ENCODE measurements around the gene RAB3IP. TPM values are rescaled to one million over a fixed set of nuclear protein-coding genes. Genes with fewer than 3 reads are reported as not detected.
"Not testable (repeated sequence)": the region's sequence is repeated elsewhere in the genome, so short reads cannot be mapped to it uniquely, and the experiment has no call there.

RAB3IP gene
- total and polyA plus RNA-seq, 10 donors, result 11.8 to 41.2 (median 18.4) TPM

GRCh38 chr12:69844416-69844815 is 105.8 kb downstream of the RAB3IP start:
- DNase-seq, result no peak

GRCh38 chr12:69844836-69845235 is 106.2 kb downstream of the RAB3IP start:
- TF ChIP-seq, protein P1, sequence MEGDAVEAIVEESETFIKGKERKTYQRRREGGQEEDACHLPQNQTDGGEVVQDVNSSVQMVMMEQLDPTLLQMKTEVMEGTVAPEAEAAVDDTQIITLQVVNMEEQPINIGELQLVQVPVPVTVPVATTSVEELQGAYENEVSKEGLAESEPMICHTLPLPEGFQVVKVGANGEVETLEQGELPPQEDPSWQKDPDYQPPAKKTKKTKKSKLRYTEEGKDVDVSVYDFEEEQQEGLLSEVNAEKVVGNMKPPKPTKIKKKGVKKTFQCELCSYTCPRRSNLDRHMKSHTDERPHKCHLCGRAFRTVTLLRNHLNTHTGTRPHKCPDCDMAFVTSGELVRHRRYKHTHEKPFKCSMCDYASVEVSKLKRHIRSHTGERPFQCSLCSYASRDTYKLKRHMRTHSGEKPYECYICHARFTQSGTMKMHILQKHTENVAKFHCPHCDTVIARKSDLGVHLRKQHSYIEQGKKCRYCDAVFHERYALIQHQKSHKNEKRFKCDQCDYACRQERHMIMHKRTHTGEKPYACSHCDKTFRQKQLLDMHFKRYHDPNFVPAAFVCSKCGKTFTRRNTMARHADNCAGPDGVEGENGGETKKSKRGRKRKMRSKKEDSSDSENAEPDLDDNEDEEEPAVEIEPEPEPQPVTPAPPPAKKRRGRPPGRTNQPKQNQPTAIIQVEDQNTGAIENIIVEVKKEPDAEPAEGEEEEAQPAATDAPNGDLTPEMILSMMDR (IDR thresholded peaks at IDR 0.05 in 8 of 11, conservative IDR thresholded peaks at IDR 0.05 in 3 of 11), result no peak
- TF ChIP-seq POLR2AphosphoS5 (IDR thresholded peaks at IDR 0.05) (no peak), POLR2A (IDR thresholded peaks at IDR 0.05) (no peak)
- no peak overlapping the region for H3K4me3 ChIP-seq
- no peak for DNase-seq
- WGBS, 5 donors, result 77 to 86% (median 81%) methylated on average over 4 of the region's 4 CpGs
- no peaks in the 10 kb centered on the region for H3K27me3 ChIP-seq (replicated peaks in 1 of 7)
- intact Hi-C loops (cut with DNase I; ENCODE audit: low total_unique reads), result no loop called here
- no peaks in the 10 kb centered on the region for H3K36me3 ChIP-seq
- H3K4me1 ChIP-seq, result no peaks in the 10 kb centered on the region
- H3K27ac ChIP-seq, result no peak overlapping the region
- H3K9me3 ChIP-seq, result no peaks in the 10 kb centered on the region

More at GRCh38 chr12:69844416-69844815, 105.8 kb downstream of the RAB3IP start:
- TF ChIP-seq, protein P1 (IDR thresholded peaks at IDR 0.05 in 8 of 11, conservative IDR thresholded peaks at IDR 0.05 in 3 of 11), result no peak
- TF ChIP-seq POLR2AphosphoS5 (IDR thresholded peaks at IDR 0.05), result no peak
- no peak for TF ChIP-seq POLR2A (IDR thresholded peaks at IDR 0.05)
- Histone ChIP-seq H3K4me3 (no peak overlapping the region), H3K4me1 (no peaks in the 10 kb centered on the region), H3K27me3 (replicated peaks in 1 of 7) (no peaks in the 10 kb centered on the region), H3K36me3 (no peaks in the 10 kb centered on the region), H3K27ac (no peak overlapping the region), H3K9me3 (no peaks in the 10 kb centered on the region)
- intact Hi-C loops (cut with DNase I; ENCODE audit: low total_unique reads), result no loop called here
- WGBS, 5 donors, result 84 to 95% (median 91%) methylated on average over 7 of the region's 7 CpGs

DNA sequence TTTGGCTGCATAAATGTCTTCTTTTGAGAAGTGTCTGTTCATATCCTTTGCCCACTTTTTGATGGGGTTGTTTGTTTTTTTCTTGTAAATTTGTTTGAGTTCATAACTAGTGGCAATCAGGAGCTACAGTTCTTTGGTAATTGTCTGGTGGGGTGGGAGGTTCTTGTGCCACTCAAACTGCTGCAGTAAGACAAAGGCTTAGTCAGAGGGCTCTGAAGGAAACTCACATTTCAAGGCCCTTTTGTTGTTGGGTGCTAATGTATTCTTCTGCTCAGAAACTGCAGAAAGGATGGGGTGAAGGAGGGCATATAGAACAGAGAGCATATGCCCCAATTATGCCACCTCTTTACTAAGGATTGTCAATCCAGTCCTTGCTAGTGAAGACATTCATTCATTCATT is 108.3 kb downstream of the RAB3IP start:
- H3K4me1 ChIP-seq, result no peaks in the 10 kb centered on the region
- no peaks in the 10 kb centered on the region for H3K36me3 ChIP-seq
- no peaks in the 10 kb centered on the region for H3K9me3 ChIP-seq
- TF ChIP-seq POLR2A (IDR thresholded peaks at IDR 0.05) (no peak), POLR2AphosphoS5 (IDR thresholded peaks at IDR 0.05) (no peak)
- TF ChIP-seq, protein P1 (IDR thresholded peaks at IDR 0.05 in 8 of 11, conservative IDR thresholded peaks at IDR 0.05 in 3 of 11), result no peak
- no peak for DNase-seq
- no peak overlapping the region for H3K4me3 ChIP-seq
- no peaks in the 10 kb centered on the region for H3K27me3 ChIP-seq (replicated peaks in 1 of 7)
- intact Hi-C loops (cut with DNase I; ENCODE audit: low total_unique reads), result no loop called here
- H3K27ac ChIP-seq, result no peak overlapping the region

- no peak for TF ChIP-seq POLR2AphosphoS5 (IDR thresholded peaks at IDR 0.05)
- TF ChIP-seq POLR2A (IDR thresholded peaks at IDR 0.05), result no peak
- TF ChIP-seq, protein P1 (IDR thresholded peaks at IDR 0.05 in 8 of 11, conservative IDR thresholded peaks at IDR 0.05 in 3 of 11), result no peak
- H3K9me3 ChIP-seq, result peaks cover 0 to 28% (median 0%) of the 10 kb centered on the region in 8 donors
- no peaks in the 10 kb centered on the region for H3K4me1 ChIP-seq
- no peaks in the 10 kb centered on the region for H3K27me3 ChIP-seq (replicated peaks in 1 of 7)
- no peaks in the 10 kb centered on the region for H3K36me3 ChIP-seq
- no peak overlapping the region for H3K27ac ChIP-seq
- intact Hi-C loops (cut with DNase I; ENCODE audit: low total_unique reads), result no loop called here
- WGBS, 5 donors, result 85 to 97% (median 90%) methylated on average over 2 of the region's 2 CpGs
- no peak overlapping the region for H3K4me3 ChIP-seq
- no peak for DNase-seq
Observed at GRCh38 chr12:69851976-69852375, 113.3 kb downstream of the RAB3IP start.

- H3K36me3 ChIP-seq; intact Hi-C loops (cut with DNase I; ENCODE audit: low total_unique reads); H3K4me1 ChIP-seq; H3K27ac ChIP-seq; H3K27me3 ChIP-seq (replicated peaks in 1 of 7); DNase-seq; H3K4me3 ChIP-seq: not testable (repeated sequence)
- peaks cover 0 to 28% (median 0%) of the 10 kb centered on the region in 8 donors for H3K9me3 ChIP-seq
- WGBS, 5 donors, result 94 to 97% (median 95%) methylated on average over 17 to 61 of the region's 61 CpGs
Observed at GRCh38 chr12:69853176-69853961, 114.7 kb downstream of the RAB3IP start.

Data from spleen (tissue), 11 donors.